Measurements from ENCODE around the gene PM20D1. TPM values are rescaled to one million over a fixed set of nuclear protein-coding genes. Genes with fewer than 3 reads are reported as not detected.

Gene PM20D1
- polyA plus RNA-seq, 4 donors, result 0.14 to 3.1 (median 1.8) TPM

DNA sequence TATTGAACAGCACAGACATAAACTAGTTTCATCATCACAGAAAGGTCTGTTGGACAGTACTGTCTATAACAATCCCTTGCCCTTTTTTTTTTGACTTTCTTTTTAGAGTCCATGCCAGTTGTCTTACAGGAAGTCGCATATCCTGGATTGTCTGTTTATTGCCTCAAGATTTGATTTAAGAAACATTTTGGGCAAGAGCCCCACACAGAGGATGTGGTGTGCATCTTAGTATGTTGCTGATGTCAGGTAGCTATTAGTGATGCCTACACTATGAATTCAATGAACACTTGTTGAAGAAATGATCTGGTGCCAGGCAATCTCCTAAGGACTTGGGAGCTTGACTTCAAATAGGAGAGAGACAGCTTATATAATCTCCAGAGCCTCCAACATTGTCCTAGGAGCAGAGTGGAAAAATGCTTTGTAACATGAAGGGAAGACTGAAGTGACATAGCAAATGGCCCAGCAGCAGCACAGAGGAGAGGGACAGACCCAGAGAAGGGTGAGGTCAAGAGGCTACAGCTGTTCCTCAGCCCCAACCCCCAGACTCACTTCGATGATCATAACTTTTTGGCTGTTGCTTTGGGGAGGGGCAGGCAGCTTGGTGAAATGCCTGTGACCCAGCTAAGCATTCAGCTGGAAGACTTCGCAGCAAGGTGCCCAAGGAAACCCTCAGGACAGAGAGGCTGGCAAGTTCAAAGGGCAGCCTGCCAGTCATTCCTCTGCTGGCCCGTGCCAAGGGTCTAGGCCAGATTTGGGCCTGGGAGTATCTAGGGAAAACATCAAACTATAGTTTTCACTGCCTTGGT lies 67.1 kb downstream of the PM20D1 start:
- no peak for DNase-seq (ENCODE audit: low read depth in 4 of 4, low spot score in 3 of 4)

DNA sequence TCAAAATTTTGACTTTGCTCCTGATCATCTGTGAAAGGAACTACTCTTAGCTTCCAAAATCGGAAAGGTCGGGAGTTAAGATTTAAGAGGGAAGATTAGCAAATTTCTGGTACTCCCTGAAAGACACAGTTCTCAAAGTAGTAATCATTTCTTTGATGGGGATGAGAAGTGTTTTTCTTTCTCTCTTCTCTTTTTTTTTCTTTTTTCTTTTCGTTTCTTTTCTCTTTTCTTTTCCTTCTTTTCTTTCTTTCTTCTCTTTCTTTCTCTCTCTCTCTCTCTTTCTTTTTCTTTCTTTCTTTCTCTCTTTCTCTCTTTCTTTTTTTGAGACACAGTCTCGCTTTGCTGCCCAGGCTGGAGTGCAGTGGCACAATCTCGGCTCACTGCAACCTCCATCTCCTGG lies 69.6 kb downstream of the PM20D1 start:
- no peak for DNase-seq (ENCODE audit: low read depth in 4 of 4, low spot score in 3 of 4)

Other genes with a start within 250 kb of the PM20D1 start
- 10 to 100 TPM; 18.7 to 24.0 (median 21.8) TPM for gene ELK4, start 218.1 kb downstream of the PM20D1 start, polyA plus RNA-seq (ENCODE audit: insufficient read length in 4 of 4)
- 10 to 100 TPM in 1 of 4 donors, 1 to 10 TPM in 3; 1.7 to 10.5 (median 7.7) TPM for gene SLC45A3, start 169.6 kb downstream of the PM20D1 start, polyA plus RNA-seq (ENCODE audit: insufficient read length in 4 of 4)
- gene NUCKS1, start 100.0 kb downstream of the PM20D1 start, polyA plus RNA-seq (ENCODE audit: insufficient read length in 4 of 4), result 100 to 1,000 TPM; 298 to 407 (median 360) TPM
- 10 to 100 TPM in 3 of 4 donors, 1 to 10 TPM in 1; 6.4 to 39.7 (median 25.6) TPM for gene RAB29, start 74.7 kb downstream of the PM20D1 start, polyA plus RNA-seq (ENCODE audit: insufficient read length in 4 of 4)
- gene SLC41A1, start 36.9 kb downstream of the PM20D1 start, polyA plus RNA-seq (ENCODE audit: insufficient read length in 4 of 4), result 10 to 100 TPM; 28.4 to 36.1 (median 32.6) TPM
- gene SLC26A9, start 93.3 kb upstream of the PM20D1 start, polyA plus RNA-seq (ENCODE audit: insufficient read length in 4 of 4), result under 1 TPM in 3 of 4 donors, not detected in 1; 0.20 to 0.29 (median 0.26) TPM
- 10 to 100 TPM in 1 of 4 donors, 1 to 10 TPM in 3; 2.2 to 11.2 (median 3.9) TPM for gene RAB7B, start 153.3 kb upstream of the PM20D1 start, polyA plus RNA-seq (ENCODE audit: insufficient read length in 4 of 4)
- gene CTSE, start 173.8 kb upstream of the PM20D1 start, polyA plus RNA-seq (ENCODE audit: insufficient read length in 4 of 4), result under 1 TPM; 0.11 to 0.82 (median 0.22) TPM
- gene RHEX, start 203.0 kb upstream of the PM20D1 start, polyA plus RNA-seq (ENCODE audit: insufficient read length in 4 of 4), result 1 to 10 TPM in 3 of 4 donors, under 1 TPM in 1; 0.10 to 6.8 (median 3.0) TPM